ENCODE data around the gene BAZ2B.

GRCh38 chr2:159450180-159450579 lies 166.2 kb downstream of the BAZ2B start:
- TF ChIP-seq POLR2A (IDR thresholded peaks at IDR 0.05) (no peak), CTCF (IDR thresholded peaks at IDR 0.05) (no peak)

Measured in adrenal gland (tissue), 5 donors.